Mucosa of descending colon (tissue), 3 donors: Measurements from ENCODE around the gene MYCN. TPM values are rescaled to one million over a fixed set of nuclear protein-coding genes. Genes with fewer than 3 reads are reported as not detected.
A peak's percentile ranks its signal among the peaks of the same experiment; 100 is the strongest.

Experiments
- ATAC-seq: fragments of 200-7000 bp; cut with Tn5 transposase; one replicate; pipeline ENCODE4 v1.9.1; 2020; ENCODE audit warnings: mild to moderate bottlenecking, moderate library complexity
- DNase-seq, 3 donors: peaks; one replicate each; pipeline ENCODE4 v3.0.0-alpha.2; 2020
- H3K36me3 ChIP-seq: fragments of 200-600 bp; one replicate; pipeline ENCODE4 v1.8.0; 2021; ENCODE audit warnings: low read depth, mild to moderate bottlenecking
- H3K4me1 ChIP-seq: fragments of 200-600 bp; one replicate; pipeline ENCODE4 v1.8.0; 2021; ENCODE audit warnings: low read depth, mild to moderate bottlenecking
- H3K4me3 ChIP-seq: fragments of 200-600 bp; one replicate; pipeline ENCODE4 v1.8.0; 2021; ENCODE audit warnings: mild to moderate bottlenecking
- H3K9me3 ChIP-seq: fragments of 200-600 bp; one replicate; pipeline ENCODE4 v1.8.0; 2021; ENCODE audit warnings: mild to moderate bottlenecking
- intact Hi-C, 2 donors: fragments of 100-400 bp; cut with DNase I in 1 of 2; cut with micrococcal nuclease in 1 of 2; formaldehyde crosslinking; loops; one replicate each; pipeline versions ENCODE4 v1.11.0 to v1.11.1; 2022; cut with DNase I, micrococcal nuclease
- total RNA-seq, 3 donors: library from RNA; stranded (reverse); fragmentation: NEBNext Ultra II Directional in 2 of 3; extraction: Animal tissue kit (Norgen Biotek cat#: 25700) in 2 of 3; gene quantifications; one replicate each; pipeline versions ENCODE4 v1.2.1 to v1.2.4, GENCODE V29; 2021 to 2023
- TF ChIP-seq, protein P1 (sequence below): fragments of 200-600 bp; IDR thresholded peaks from one replicate; pipeline ENCODE4 v1.8.0; 2022; ENCODE audit warnings: antibody characterized with exemption, mild to moderate bottlenecking
- donor health status: DM: no; HTN: no; CAD: no; lungs with moderate emphysema.
- donor health status: DM: no; HTN: no; CAD: no.
- donor health status: DM: no; HTN: yes; CAD: no.

The MYCN gene
- total RNA-seq, 3 donors from 2014 or later: 0.52 to 1.1 (median 1.1) TPM

DNA sequence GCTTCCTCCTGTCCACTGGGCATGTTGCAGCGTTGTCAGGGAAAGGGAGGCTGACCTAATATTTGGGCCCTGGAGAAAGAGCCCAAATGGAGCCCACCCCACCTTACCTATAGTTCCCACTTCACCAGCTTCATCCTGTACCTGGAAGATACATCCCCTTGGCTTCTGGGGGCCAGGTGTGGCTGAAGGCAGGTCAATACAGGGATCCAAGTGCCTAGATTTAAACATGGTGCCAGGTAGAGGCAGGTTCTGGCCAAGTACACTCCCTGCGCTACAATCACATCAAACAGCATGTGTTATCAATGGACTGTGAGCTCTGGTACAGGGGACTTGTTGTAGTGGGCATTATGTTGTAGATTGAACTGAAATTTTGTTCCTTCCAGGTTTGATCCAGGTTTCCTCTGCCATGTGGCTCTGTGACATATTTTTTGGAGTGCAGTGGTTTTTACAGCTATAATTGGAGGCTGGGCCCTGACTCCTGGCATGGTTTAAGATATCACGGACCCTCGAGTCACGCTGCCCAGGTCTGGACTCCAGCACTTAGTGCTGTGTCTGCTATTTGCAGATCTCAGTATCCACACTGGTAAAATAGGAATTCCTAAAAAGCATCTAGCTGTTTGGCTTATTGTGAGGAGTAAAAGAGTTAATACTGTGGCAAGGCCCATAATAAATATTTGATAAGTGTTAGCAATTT lies 23.8 kb downstream of the MYCN start:
- no peaks in the 10 kb centered on the region for H3K9me3 ChIP-seq
- no peak overlapping the region for H3K4me3 ChIP-seq
- no peaks in the 10 kb centered on the region for H3K36me3 ChIP-seq
- no peaks in the 10 kb centered on the region for H3K4me1 ChIP-seq
- ATAC-seq: no peak
- intact Hi-C loops: no loop called here
- DNase-seq: no peak
- TF ChIP-seq, protein P1, sequence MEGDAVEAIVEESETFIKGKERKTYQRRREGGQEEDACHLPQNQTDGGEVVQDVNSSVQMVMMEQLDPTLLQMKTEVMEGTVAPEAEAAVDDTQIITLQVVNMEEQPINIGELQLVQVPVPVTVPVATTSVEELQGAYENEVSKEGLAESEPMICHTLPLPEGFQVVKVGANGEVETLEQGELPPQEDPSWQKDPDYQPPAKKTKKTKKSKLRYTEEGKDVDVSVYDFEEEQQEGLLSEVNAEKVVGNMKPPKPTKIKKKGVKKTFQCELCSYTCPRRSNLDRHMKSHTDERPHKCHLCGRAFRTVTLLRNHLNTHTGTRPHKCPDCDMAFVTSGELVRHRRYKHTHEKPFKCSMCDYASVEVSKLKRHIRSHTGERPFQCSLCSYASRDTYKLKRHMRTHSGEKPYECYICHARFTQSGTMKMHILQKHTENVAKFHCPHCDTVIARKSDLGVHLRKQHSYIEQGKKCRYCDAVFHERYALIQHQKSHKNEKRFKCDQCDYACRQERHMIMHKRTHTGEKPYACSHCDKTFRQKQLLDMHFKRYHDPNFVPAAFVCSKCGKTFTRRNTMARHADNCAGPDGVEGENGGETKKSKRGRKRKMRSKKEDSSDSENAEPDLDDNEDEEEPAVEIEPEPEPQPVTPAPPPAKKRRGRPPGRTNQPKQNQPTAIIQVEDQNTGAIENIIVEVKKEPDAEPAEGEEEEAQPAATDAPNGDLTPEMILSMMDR: no peak

DNA sequence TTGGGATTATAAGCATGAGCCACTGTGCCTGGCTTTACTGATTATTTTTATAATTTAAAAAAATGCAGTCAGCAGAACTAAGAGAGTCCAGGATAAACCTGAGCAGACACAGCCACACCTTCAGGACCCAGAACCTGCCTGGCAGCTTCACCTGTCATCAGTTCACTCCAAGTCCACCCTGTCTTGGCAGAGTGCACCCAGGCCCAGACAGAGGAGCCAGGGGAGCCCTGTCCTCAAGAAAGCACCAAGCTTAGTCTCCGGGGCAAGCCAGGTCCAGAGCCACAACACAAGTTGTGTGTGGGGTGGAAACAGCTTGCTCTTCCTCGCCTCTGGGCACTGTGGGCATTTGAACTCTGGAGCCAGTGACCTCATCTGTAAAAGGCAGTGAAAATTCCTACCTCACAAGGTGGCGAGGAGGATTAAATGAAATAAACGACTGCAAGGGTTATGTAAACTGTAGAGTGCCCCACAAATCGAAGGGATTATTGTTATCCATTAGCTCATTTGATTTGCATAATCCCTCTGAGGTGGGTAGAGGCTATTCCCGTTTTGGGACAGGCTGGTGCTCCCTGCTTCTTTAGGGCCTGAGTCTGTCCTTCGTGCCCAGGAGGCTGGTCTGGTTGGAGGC lies 24.7 kb downstream of the MYCN start:
- no peaks in the 10 kb centered on the region for H3K4me1 ChIP-seq
- TF ChIP-seq, protein P1: no peak
- peak; percentile 35 for ATAC-seq
- peak in 1 of 3 donors; percentile 16 for DNase-seq
- no peaks in the 10 kb centered on the region for H3K36me3 ChIP-seq
- intact Hi-C loops: no loop called here
- H3K4me3 ChIP-seq: no peak overlapping the region
- no peaks in the 10 kb centered on the region for H3K9me3 ChIP-seq

DNA sequence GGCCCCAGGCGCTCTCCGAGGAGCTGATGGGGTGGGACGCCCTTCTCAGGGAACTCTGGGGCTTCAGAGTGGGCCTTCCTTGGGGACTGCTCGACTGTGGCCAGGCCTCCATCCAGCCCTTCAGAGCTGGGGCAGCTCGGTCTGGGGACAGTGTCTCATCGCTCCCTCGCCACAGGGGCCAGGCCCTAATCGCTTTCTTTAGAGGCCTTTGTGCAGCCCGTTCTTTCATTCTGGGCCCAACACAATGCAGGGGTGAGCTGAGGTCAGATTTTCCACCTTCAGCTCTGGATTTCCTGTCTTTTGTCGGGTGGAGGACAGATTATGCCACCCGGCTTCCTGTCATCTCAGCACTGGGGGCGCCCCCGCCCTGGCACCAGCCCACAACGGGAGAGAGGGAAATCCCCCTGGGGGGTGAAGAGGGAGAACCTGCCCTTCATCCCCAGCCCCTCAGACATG lies 25.2 kb downstream of the MYCN start:
- H3K9me3 ChIP-seq: no peaks in the 10 kb centered on the region
- TF ChIP-seq, protein P1: no peak
- no peak overlapping the region for H3K4me3 ChIP-seq
- no peaks in the 10 kb centered on the region for H3K4me1 ChIP-seq
- ATAC-seq (no peak), DNase-seq (no peak)
- intact Hi-C loops: no loop called here
- no peaks in the 10 kb centered on the region for H3K36me3 ChIP-seq

DNA sequence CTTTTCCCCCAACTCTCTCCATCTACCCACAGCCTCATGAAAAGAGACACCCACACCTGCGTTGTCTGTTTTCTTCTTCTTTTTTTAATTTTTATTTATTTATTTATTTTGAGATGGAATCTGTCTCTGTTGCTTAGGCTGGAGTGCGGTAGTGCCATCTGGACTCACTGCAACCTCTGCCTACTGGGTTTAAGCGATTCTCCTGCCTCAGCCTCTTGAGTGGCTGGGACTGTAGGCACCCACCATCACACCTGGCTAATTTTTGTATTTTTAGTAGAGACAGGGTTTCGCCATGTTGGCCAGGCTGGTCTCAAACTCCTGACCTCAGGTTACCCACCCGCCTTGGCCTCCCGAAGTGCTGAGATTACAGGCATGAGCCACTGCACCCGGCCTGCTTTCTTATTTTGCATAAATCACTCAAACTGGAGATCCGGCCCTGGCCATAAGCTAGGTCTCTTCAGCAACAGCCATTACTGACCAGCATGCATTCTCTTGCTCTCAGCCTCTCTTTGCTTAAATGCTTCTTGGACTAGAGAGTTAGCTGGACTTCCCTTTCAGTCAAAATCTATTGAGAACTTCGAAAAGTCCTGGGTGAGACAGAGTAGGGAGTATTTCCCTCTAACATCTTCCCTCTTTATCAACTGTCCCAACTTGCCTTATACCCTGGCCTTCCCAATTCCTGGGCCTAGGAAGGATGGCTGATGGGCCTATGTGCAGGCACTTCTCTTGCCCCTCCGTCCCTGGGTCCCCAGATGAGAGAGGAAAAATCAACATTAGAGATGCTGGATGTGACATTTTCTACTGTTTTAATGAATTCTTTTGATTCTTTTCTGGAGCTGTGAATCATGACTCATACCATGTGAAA lies 27.3 kb downstream of the MYCN start:
- ATAC-seq: no peak

More for the DNA sequence above, 27.3 kb downstream of the MYCN start:
- Histone ChIP-seq H3K36me3 (no peaks in the 10 kb centered on the region), H3K9me3 (no peaks in the 10 kb centered on the region), H3K4me3 (no peak overlapping the region), H3K4me1 (no peaks in the 10 kb centered on the region)
- TF ChIP-seq, protein P1: no peak
- intact Hi-C loops: no loop called here
- no peak for DNase-seq
